T-helper 1 cell treated with Interleukin-12 subunit alpha and Interleukin-12 subunit beta and Interleukin-4 antibody, amounts not matched to agents 30 ng/mL and 1 ng/mL, for 36 hours (primary cell): ENCODE data around the gene SIX4. TPM values are rescaled to one million over a fixed set of nuclear protein-coding genes. Genes with fewer than 3 reads are reported as not detected.

Experiments
- intact Hi-C: fragments of 100-400 bp; cut with micrococcal nuclease; formaldehyde crosslinking; loops from one replicate; pipeline ENCODE4 v1.15.1; 2024
- total RNA-seq: library from RNA; stranded (reverse); gene quantifications from 2 replicates; pipeline ENCODE4 v1.2.3, GENCODE V29; 2022

The SIX4 gene
- total RNA-seq, 1 donor from 2014 or later = 1.4 TPM

GRCh38 chr14:60662982-60663381 lies 61.2 kb downstream of the SIX4 start:
- intact Hi-C loops = no loop called here

- intact Hi-C loops = no loop called here
Observed at GRCh38 chr14:60661721-60662120, 62.4 kb downstream of the SIX4 start.

Other genes starting within 250 kb of the SIX4 start
- not detected in 2 replicates for gene C14orf39, start 238.3 kb downstream of the SIX4 start, total RNA-seq
- gene SIX6, start 215.2 kb downstream of the SIX4 start, total RNA-seq = not detected in 2 replicates
- gene SIX1, start 74.9 kb downstream of the SIX4 start, total RNA-seq = 1.2 TPM in 2 replicates
- 41.7 and 45.2 TPM in 2 replicates for gene MNAT1, start 10.4 kb upstream of the SIX4 start, total RNA-seq